CMK (cell line): ENCODE results near the gene SORCS2.

ENCODE experiments used
- DNase-seq: peaks from one replicate; pipeline ENCODE4 v3.0.0-alpha.2; 2010; ENCODE audit warnings: low read depth

SORCS2 gene

DNA sequence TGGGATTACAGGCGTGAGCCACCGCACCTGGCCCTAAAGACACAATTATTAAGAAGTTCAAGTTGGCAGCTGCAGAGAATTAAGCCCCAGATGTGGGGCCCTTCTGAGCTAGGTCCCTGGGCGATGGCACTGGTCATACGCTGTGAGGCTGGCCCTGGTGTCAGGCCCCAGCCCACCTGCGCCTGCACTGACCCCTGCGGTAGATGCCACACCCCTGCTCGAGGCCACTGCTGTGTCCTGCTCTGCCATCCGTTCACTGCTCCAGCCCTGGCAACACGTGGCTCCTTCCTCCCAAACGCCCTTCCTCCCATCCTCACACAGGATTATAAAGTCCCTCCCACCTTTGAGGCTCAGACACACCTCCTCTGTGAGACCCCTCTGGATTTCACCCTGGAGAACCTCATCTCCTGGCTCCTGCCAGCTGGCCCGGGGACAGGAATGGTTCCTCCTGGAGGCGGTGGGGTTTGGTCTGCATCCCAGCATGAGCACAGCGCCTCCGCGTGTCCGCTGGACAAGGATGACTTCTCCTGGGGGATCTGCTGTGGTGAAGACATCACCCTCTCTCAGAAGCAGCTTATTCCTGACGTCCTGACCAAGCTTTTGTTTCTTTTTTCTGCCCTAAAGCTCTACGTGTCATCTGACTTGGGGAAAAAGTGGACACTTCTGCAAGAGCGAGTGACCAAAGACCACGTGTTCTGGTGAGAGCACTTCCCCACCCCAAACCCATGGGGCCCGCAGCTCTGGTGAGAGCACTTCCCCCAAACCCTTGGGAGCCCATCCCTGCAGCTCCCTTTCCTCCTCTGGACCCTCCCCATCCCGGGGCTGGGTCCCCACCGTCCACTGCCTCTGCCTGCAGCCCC is 461.4 kb downstream of the SORCS2 start:
- DNase-seq, result no peak

DNA sequence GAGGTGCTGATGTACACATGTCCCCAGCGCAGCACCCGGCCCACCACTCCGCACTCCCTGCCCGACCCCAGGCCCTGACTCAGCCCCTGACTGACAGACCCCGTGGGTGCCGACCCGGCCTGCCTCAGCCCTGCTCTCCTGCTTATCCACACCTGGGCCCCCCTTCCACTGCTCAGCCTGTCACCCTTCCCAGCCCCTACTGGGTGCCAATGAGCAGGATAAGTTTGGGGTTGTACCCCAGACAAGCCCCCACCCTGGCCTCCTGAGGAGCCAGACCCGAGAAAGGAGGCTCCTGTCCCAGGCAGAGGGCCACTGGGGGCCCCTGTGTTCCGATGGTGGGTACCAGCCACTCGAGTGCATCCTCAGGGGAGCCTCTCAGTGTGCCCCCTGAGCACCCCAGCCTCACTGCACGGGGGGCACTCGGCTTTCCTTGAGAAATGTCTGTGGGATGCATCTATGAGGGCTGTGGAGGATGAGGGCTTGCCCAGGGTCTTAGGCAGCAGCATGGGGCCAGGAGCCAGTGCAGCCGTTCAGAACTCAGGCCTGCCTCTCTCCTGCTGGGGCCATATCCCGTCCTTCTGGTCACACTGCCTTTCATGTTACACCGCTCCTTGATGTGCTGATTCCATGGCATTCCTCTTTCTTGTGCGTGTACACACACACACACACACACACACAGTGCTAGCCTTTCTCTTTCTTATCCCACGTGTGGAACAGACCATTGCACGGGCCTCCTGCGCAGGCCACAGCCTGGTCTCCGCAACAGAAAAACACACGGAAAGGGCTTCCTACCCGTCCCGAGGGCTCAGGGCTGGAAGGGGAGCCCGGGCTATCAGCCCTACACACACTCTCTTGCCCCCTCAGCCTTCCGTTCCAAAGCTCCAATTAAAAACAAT is 462.5 kb downstream of the SORCS2 start:
- no peak for DNase-seq

DNA sequence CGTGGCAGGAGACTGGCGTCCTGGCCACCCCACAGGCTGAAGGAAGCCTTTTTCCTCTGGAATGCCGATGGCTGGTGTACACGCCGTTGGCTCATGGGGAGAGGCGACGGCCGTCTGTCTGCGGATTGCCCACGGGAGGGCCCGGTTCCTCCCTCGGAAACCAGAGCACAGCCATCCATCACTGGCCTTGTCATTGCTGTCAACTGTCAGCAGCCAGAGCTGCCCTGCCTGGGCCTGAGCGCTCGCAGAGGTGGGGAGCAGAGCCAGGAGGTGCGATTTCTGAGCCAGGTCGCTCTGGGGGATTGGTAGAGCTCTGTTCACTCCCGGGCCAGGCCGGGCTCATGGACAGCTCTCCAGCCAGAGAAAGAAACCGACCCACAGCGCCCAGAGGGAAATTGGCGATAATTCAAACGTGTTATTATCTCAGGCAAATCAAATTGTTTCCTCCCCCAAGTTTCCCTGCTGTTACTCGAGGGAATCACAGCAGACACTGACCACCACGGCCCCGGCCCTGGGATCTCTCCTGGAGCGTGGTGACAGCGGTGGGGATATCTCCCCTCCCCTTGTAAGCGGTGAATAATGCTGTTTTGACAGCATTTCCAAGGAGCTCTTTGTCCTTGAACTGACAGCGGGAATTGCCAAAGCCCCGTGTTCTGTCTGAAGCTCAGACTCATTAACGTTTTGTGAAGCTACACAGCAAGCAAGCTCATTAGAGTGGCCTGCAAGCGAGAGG is 463.3 kb downstream of the SORCS2 start:
- no peak for DNase-seq

DNA sequence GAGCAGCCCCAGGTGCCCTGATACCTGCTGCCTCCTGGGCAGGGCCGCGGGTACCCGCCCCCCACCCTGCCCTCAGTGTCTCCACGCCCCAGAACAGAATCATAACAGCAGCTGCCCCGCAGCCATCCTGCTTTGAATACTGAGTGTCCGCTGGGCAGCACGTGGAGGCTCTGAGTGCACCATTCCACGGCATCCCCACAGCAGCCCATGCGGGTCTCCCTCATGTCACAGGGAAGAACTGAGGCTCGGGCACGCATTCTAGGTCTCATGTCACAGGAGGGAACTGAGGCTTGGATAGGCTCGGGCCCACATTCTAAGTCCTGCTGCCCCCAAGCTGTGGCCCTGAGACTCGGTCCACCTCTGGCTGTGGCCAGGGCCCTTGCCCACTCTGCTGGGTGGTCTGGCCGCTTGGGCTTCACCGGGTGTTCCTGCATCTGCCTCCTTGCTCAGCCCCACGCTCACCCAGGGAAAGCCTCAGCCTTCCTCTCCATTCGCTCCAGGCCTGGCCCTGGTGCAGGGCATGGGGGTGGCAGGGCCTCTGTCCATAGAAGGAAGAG is 464.0 kb downstream of the SORCS2 start:
- DNase-seq, result no peak

DNA sequence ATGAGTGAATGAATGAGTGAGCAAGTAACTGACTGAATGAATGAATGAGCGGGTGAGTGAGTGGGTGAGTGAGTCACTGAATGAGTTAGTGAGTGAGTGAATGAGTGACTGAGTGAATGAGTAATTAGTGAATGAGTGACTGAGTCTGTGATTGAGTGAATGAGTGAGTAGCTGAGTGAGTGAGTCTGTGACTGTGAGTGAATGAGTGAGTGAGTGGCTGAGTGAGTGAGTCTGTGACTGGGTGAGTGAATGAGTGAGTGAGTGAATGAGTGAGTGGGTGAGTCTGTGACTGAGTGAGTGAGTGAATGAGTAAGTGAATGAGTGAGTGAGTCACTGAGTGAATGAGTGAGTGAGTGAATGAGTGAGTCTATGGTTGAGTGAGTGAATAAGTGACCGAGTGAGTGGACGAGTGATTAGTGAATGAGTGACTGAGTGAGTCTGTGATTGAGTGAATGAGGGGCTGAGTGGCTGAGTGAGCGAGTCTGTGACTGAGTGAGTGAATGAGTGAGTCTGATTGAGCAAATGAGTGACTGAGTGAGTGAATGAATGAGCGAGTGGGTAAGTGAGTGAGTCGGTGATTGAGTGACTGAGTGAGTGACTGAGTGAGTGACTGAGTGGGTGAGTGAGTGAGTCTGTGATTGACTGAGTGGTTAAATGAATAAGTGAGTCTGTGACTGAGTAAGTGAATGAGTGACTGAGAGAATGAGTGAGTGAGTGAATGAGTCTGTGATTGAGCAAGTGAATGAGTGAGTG is 465.4 kb downstream of the SORCS2 start:
- no peak for DNase-seq

DNA sequence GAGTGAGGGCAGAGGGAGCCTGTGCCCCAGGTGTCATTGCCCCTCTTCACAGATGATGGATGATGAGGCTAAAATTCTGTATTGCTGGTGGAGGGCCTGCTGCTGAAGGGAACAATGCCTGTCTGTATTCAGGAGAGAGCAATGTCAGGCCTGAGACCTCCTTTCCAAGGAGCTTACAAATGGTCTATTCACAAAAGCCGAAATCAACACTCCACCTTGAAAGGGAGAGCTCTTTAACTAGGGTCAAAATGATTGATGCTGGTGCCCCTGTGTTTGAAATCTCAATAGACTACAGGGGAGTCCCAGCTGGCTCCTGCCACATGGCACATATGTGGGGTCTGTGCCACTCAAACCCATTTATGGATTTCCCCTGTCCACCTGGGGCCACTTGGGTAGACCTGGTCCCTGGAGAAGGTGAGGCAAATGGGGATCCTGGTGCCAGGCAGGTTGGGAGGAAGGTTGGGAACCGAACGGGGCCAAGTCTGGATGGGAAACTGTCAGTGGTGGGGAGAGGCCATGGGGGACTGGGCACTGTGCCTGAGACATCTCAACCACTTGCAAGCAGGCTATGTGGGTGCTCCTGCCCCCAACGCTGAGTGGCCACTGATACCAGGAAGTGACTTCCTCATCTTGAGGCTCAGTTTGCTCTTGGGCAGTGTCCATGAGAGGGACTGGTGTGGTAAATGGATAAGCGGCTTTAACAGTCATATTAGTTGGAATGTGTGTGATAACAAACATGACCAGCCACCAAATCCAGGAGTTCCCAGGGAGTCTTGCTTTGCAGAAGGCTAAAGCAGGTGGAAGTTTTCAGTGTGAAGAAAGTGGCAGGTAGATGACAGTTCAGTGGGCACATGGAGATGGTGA is 466.2 kb downstream of the SORCS2 start:
- DNase-seq, result no peak

DNA sequence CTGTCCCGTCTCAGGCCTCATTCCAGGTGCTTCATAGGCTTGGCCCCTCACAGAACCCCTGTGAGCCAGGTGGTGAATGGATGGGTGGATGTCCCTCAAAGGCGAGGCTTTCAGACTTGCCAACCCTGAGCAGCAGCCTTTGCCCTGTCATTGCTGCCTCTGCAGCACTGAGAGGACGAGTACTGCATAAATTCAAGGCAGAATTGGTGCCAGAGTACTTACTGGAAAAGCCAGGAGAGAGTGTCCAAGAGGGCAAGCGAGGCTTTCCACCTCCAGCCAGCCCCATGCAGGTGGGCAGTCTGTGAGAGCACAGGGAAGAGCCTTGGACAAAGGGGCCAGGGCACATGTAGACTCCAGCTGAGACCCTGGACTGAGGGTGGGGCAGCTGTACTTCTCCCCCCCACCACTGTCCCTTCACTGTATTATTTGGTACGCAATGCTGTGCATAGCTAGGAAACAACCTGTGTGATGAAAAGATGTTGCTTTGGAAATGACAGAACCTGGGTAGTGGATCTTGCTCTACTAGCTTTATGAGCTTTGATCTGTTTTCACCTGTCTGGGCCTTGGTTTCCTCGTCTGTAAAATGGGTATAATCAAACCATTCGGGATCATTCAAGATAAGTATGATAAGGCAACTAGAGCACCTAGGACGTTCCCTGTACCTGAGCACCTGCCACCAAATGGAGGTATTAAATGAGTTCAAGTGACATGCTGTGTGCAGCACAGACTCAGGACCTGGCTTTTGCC is 467.3 kb downstream of the SORCS2 start:
- DNase-seq, result no peak

DNA sequence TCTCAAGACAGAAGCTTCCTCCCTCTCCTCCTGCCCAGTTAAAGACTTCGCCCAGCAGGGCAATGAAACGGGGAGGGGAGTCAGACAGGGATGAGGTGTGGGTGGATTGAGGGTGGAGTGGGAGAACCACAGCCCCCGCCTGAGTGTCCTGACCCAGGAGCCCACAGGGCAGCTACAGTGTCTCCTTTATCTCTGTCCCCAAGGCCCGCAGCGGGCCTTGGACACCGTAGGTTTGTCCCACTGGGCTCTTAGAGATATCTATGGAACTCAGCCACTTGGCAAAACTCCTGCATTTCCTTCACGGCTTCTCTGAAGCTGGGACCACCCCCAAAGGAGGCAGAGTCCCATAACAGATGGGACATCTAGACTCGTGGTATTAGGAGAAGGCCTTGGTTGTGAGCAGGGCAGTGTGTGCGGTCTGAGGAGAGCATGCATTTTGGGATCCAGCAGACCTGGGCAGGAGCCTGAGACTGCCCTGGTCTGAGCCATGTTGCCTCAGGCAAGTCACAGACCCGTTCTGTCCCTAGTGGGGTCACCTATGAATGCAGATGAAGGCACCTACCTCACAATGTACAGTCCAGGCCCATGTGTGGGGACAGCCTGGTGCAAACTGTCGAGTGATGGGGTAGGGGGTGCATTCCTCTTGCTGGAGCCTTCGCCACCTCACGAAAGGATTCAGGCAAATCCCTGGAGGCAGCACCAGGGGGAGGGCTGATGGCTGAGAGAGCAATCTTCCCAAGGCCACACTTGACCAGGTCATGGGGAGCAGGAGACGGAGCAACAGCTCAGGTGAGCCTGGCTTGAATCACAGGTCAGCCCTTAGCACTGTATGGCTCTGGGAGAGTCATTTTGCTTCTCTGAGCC is 468.1 kb downstream of the SORCS2 start:
- no peak for DNase-seq

DNA sequence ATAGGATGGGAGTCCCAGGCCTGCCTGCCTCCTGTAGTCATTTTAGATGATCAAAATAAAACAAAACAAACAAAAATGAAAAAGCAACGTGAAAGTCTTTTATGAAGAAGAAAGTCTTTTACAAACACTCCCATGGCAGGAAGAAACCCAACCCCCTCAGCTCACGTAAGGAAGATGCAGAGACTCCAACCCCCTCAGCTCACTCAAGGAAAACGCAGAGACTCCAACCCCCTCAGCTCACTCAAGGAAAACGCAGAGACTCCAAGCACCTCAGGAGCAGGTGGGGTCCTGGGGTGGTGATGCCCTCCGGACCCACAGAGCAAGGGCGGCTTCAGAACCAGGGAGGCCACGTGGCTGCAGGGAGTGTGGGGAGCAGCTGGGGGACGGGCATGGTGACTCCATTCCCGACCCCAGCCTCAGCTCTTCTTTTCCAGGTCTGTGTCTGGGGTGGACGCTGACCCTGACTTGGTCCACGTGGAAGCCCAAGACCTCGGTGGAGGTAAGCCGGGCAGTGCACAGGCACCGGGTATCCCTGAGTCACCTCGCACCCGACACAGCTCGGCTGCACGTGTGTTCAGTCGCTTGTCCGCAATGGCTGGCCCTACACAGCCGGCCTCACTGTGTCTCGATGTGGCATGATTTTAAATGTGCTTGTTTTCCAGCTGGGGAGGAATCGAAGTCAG is 468.9 kb downstream of the SORCS2 start:
- DNase-seq, result no peak

DNA sequence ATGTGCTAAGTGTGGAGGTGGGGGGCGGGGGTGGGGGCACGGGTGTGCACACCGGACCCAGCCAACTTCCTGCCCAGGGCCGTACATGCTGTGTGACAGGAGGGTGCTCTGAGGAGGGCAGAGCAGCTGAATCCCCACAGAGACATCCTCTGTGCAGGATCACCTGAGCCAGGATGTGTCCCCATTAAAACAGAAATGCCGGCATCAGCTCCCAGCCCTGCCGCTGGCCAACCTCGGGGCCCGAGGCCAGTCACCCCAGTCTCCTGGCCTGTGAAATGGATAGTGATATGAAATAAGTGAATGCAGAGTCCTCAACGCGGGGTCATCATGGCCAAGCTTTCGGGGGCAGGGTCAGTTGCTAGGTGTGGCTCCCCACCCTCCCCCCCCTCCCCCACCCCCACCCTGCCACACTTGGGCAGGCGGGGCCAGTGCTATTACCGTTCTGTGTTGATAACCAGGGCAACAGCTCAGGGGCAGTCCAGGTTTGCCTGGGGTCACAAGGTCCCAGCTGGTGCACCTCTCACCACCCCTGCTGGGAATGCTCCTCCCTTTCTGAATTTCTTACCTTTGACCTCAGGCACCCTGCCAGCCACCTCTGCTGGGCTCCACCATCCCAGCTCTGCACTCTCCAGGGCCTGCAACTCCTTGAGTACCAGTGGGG is 469.6 kb downstream of the SORCS2 start:
- DNase-seq, result no peak

DNA sequence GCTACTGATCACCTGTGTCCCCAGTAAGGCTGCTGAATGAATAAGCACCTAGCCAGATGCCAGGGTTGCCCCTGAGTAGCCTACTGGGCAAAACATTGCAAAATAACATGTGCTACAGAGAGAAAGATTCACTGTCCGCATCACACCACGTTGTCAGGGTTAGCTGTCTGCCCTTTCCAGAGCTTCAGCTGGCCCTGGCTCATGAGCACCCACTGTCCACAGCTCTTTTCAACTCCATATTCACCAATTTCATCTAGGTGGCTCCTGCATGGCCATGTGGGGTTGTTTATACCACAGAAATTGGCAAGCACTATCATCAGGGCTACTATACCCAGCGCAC is 470.1 kb downstream of the SORCS2 start:
- no peak for DNase-seq

DNA sequence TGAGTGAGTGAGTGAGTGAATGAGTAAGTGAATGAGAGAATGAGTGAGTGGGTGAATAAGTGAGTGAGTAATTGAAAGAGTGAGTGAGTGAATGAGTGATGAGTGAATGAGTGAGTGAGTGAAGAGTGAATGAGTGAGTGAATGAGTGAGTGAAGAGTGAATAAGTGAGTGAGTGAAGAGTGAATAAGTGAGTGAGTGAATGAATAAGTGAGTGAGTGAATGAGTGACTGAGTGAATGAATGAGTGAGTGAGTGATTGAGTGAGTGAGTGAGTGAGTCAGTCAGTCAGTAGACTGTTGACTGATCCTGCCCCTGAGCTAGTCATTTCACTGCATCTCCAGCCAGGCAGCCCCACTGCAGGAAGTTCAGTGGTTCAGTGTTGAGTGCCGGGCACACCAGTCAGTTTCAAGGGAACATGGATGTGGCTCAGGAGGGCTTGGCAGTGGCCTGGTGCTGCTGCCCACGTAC is 470.8 kb downstream of the SORCS2 start:
- DNase-seq, result no peak

DNA sequence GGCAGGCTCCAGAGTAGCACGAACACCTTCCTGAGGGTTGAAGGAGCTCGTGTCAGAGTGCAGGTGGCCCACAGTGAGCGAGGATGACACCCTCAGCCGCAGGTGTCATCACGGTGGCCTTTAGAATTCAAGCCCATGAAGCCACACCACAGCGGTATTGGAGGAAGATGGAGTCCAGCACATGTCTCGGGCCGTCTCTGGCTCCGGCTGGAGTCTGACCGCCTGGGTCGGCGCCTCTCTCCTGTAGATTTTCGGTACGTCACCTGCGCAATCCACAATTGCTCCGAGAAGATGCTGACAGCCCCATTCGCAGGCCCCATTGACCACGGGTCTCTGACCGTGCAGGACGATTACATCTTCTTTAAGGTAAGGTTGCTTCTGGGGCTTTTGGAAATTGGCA is 471.8 kb downstream of the SORCS2 start:
- no peak for DNase-seq

DNA sequence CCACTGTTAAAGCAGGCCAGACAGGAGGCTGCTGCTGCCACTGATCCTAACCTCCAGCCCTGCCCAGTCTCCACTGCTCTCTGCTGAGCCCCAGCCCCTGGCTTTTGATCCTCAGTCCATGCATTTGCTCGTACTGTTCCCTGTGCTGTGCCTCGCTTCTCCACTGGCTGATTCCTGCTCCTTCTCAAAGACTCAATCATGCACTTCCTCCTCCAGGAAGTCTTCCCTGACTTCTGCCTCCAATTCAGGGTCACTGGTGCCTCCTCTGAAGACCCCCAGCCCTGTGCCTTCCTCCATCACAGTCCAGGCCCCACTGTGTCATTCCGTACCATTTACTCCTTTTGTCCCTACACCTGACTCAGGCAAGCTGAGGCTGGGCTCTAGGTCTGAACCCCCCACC is 473.0 kb downstream of the SORCS2 start:
- no peak for DNase-seq

DNA sequence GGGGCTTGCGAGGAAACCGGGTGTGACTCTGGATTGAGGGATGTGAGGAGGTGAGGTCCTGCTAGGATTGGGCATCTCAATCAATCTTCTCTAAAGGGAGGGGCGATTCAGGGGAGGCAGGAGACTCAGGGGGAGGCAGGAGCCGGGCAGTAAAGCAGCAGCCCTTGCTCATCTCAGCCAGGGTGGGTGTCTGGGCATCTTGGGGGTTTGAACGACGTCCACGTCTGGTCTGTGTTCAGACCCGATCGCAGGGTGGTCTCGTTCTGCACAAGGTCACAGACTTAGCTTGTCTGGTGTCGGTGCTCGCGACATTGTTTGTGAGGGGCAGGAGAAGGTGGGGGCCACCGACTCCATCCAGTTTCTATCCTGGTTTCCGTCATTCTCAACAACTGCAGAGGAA is 473.7 kb downstream of the SORCS2 start:
- no peak for DNase-seq

DNA sequence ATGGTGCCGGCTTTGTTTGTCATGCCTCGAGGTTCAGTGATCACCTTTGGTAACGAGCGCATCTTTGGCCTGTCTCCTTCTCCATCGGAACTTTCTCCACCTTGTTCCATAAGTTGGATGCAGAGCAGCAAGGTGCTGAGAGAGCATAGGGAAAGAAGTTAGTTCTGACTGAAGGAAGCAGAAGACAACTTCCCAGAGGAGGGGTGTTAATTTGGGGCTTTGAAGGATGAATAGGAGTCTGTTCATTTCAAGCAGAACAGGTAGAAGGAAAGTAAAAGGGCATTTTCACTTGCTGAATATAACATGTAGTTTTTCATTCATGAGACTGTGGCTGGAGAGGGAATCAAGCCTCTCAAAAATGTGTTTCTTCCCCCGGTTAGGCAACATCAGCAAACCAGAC is 474.4 kb downstream of the SORCS2 start:
- DNase-seq, result no peak

DNA sequence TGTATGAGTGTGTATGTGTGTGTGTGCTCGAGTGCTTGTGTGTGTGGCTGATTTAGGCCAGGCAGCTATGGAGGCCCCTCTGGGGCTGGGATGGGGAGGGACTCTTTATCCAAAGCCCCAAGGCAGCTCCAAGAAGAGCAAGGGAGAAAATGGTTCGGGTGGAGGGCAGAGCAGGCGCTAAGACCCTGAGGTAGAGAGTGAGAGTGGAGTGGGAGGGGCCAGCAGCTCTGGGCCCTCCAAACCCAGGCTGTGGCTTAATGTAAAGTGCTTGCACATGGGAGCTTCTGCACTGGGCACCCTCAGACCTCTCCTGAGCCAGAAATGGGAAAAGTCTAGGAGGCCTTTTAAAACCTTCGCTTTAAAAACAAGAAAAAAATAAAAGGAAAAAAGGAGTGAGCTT is 475.9 kb downstream of the SORCS2 start:
- DNase-seq, result no peak

DNA sequence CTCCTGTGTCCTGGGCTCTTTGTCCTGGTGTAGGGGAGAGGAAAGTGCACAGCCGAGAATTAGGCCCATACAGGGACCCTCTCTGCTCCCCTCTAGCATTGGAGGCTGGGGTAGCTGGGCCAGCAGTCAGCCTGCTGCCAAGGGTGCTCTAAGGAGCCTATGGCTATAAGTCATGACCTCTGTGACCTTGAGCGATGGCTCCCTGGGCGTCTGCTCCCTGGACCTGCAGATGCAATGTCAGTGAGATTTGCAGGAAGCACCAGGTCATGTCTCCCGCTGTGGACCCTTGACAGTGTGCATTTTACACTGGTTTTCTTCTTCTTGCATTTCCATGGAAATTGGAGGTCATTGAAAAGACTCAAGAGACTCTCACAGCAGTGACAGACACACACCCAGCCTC is 476.5 kb downstream of the SORCS2 start:
- no peak for DNase-seq
